Measurements from ENCODE around the gene RPEL1.

Gene RPEL1

DNA sequence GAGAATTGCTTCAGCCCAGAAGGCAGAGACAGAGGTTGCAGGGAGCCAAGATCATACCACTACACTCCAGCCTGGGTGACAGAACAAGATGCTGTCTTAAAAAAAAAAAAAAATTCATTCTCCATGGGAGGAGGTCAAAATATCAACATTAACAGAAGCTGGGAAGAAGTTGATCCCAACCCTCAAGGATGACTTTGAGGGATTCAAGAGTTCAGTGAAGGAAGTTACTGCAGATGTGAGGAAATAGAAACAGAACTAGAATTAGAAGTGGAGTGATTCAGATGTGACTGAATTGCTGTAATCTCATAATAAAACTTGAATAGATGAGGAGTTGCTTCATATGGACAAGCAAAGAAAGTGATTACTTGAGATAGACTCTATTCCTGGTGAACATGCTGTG, 19.7 kb upstream of the RPEL1 start:
- TF ChIP-seq, protein P1, sequence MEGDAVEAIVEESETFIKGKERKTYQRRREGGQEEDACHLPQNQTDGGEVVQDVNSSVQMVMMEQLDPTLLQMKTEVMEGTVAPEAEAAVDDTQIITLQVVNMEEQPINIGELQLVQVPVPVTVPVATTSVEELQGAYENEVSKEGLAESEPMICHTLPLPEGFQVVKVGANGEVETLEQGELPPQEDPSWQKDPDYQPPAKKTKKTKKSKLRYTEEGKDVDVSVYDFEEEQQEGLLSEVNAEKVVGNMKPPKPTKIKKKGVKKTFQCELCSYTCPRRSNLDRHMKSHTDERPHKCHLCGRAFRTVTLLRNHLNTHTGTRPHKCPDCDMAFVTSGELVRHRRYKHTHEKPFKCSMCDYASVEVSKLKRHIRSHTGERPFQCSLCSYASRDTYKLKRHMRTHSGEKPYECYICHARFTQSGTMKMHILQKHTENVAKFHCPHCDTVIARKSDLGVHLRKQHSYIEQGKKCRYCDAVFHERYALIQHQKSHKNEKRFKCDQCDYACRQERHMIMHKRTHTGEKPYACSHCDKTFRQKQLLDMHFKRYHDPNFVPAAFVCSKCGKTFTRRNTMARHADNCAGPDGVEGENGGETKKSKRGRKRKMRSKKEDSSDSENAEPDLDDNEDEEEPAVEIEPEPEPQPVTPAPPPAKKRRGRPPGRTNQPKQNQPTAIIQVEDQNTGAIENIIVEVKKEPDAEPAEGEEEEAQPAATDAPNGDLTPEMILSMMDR (IDR thresholded peaks at IDR 0.05; ENCODE audit: extremely low read depth, missing control alignments), result no peak
- DNase-seq (ENCODE audit: low spot score), result no peak

DNA sequence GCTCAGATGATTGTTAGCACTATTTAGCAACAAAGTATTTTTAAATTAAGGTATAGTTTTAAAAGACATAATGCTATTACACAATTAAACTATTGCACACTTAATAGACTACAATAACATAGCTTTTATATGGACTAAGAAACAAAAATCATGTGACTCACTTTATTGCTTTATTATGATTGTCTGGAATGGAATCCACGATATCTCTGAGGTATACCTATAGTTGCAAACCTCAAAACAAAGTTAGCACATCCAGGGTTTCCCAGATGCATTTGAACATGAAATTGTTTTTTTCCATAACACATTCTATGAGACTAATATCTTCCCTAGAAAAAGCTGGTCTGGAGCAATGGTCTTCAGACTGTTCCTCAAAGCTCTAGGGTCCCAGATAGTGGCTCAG, 18.3 kb upstream of the RPEL1 start:
- no peak for DNase-seq (ENCODE audit: low spot score)
- TF ChIP-seq, protein P1 (IDR thresholded peaks at IDR 0.05; ENCODE audit: extremely low read depth, missing control alignments), result no peak

GRCh38 chr10:103231047-103231551, 14.6 kb upstream of the RPEL1 start:
- DNase-seq (ENCODE audit: low spot score), result no peak
- TF ChIP-seq, protein P1 (IDR thresholded peaks at IDR 0.05; ENCODE audit: extremely low read depth, missing control alignments), result no peak

DNA sequence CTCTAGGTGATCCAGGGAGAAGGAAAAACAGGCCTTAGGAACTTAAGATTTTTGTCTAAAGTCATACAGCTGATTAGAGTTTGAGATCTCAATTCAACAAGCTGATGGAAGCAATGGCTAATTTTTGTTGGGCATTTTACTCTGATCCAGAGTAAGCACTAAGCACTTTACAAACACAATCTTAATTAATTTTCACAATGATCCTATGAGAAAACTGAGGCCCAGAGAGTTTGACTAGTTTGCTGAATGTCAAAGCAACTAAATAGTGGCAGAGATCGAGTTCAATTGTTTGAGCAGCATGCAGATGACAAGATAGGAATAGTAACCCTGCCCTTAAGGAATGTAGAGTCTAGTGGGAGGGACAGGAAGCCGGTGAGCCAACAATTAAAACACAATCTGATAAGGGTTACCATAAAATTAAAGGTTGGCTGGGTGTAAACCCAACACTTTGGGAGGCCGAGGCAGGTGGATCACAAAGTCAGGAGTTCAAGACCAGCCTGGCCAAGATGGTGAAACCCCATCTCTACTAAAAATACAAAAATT, 13.5 kb upstream of the RPEL1 start:
- no peak for DNase-seq (ENCODE audit: low spot score)
- TF ChIP-seq, protein P1 (IDR thresholded peaks at IDR 0.05; ENCODE audit: extremely low read depth, missing control alignments), result no peak

DNA sequence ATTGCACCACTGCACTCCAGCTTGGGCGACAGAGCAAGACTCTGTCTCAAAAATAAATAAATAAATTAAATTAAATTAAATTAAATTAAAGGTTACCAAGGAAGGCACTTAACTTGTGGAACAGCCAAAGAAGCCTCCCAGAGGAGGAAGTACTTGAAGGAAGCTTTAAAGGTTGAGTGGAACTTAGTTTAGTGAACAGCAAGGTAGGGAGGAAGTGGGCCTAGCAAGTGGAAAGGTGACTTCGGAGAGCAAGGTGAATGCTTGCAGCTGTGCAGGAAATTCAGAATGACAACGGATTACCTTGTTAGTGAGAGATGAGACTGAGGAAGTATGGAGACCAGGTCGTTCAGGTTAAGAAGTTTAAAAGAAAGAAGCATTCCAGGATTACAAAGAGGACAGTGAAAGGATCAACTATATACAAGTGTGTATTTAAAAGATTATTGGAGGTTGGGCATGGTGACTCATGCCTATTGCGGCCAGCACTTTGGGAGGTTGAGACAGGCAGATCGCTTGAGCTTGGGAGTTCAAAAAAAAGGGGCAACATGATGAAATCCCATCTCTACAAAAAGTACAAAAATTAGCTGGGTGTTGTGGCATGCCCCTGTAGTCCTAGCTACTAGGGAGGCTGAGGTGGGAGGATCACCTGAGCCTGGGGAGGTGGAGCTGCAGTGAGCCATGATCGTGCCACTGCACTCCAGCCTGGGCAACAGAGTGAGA, 12.8 kb upstream of the RPEL1 start:
- no peak for DNase-seq (ENCODE audit: low spot score)
- TF ChIP-seq, protein P1 (IDR thresholded peaks at IDR 0.05; ENCODE audit: extremely low read depth, missing control alignments), result no peak

GRCh38 chr10:103235775-103236174, 9.9 kb upstream of the RPEL1 start:
- DNase-seq (ENCODE audit: low spot score), result no peak

More at GRCh38 chr10:103235775-103236174, 9.9 kb upstream of the RPEL1 start:
- TF ChIP-seq, protein P1 (IDR thresholded peaks at IDR 0.05; ENCODE audit: extremely low read depth, missing control alignments), result no peak
